Dermis blood vessel endothelial cell (primary cell): ENCODE data around the gene TMEM127. TPM values are rescaled to one million over a fixed set of nuclear protein-coding genes. Genes with fewer than 3 reads are reported as not detected.
"Not testable (repeated sequence)": the region's sequence is repeated elsewhere in the genome, so short reads cannot be mapped to it uniquely, and the experiment has no call there.

Source experiments
- DNase-seq: peaks from one replicate; pipeline ENCODE4 v3.0.0; 2010
- total RNA-seq: library from RNA; depleted of rRNA; stranded (reverse); fragments of >200 nt; gene quantifications from 2 replicates; pipeline ENCODE4 v1.2.3, GENCODE V29; 2014

Gene TMEM127
- total RNA-seq, 1 donor from 2014 or later = 24.7 TPM

- no peak for DNase-seq
Observed at GRCh38 chr2:96240341-96241038, 25.3 kb downstream of the TMEM127 start.

GRCh38 chr2:96239745-96240264, 26.0 kb downstream of the TMEM127 start:
- DNase-seq = no peak

- DNase-seq = no peak
Observed at GRCh38 chr2:96239091-96239490, 26.7 kb downstream of the TMEM127 start.

- no peak for DNase-seq
Observed at GRCh38 chr2:96238266-96238665, 27.5 kb downstream of the TMEM127 start.

GRCh38 chr2:96236882-96237281, 28.9 kb downstream of the TMEM127 start:
- no peak for DNase-seq

- no peak for DNase-seq
Observed at GRCh38 chr2:96233880-96234316, 31.9 kb downstream of the TMEM127 start.

GRCh38 chr2:96233436-96233835, 32.4 kb downstream of the TMEM127 start:
- DNase-seq = no peak

- DNase-seq = no peak
Observed at GRCh38 chr2:96231316-96231715, 34.5 kb downstream of the TMEM127 start.

GRCh38 chr2:96225016-96225533, 40.7 kb downstream of the TMEM127 start:
- no peak for DNase-seq

- DNase-seq = not testable (repeated sequence)
Observed at GRCh38 chr2:96221106-96221505, 44.7 kb downstream of the TMEM127 start.

GRCh38 chr2:96219959-96220358, 45.8 kb downstream of the TMEM127 start:
- DNase-seq = not testable (repeated sequence)

GRCh38 chr2:96218508-96219131, 47.2 kb downstream of the TMEM127 start:
- no peak for DNase-seq

- no peak for DNase-seq
Observed at GRCh38 chr2:96214554-96214953, 51.2 kb downstream of the TMEM127 start.

- no peak for DNase-seq
Observed at GRCh38 chr2:96213379-96213778, 52.4 kb downstream of the TMEM127 start.

- no peak for DNase-seq
Observed at GRCh38 chr2:96212339-96212738, 53.5 kb downstream of the TMEM127 start.

GRCh38 chr2:96209729-96210085, 56.1 kb downstream of the TMEM127 start:
- DNase-seq = no peak

- DNase-seq = no peak
Observed at GRCh38 chr2:96209011-96209728, 56.6 kb downstream of the TMEM127 start.

GRCh38 chr2:96208143-96209010, 57.4 kb downstream of the TMEM127 start, which contains the start of gene STARD7:
STARD7 (minus strand) TSS chr2:96208827; CDS start chr2:96208434, 393 bp downstream.
- peak; percentile 99 for DNase-seq

- DNase-seq = peak; percentile 28
Observed at GRCh38 chr2:96207774-96208142, 58.0 kb downstream of the TMEM127 start.

- DNase-seq = peak; percentile 32
Observed at GRCh38 chr2:96207073-96207773, 58.6 kb downstream of the TMEM127 start.

- DNase-seq = peak; percentile 51
Observed at GRCh38 chr2:96205888-96206287, 59.9 kb downstream of the TMEM127 start.
